Dermis lymphatic vessel endothelial cell (primary cell): ENCODE measurements around the gene ABCC1. TPM values are rescaled to one million over a fixed set of nuclear protein-coding genes. Genes with fewer than 3 reads are reported as not detected.

Source experiments
- total RNA-seq: library from RNA; depleted of rRNA; stranded (reverse); fragments of >200 nt; gene quantifications from 2 replicates; pipeline ENCODE4 v1.2.1, GENCODE V29; 2014

ABCC1 gene
- 17.8 and 23.7 TPM in 2 replicates for total RNA-seq

DNA sequence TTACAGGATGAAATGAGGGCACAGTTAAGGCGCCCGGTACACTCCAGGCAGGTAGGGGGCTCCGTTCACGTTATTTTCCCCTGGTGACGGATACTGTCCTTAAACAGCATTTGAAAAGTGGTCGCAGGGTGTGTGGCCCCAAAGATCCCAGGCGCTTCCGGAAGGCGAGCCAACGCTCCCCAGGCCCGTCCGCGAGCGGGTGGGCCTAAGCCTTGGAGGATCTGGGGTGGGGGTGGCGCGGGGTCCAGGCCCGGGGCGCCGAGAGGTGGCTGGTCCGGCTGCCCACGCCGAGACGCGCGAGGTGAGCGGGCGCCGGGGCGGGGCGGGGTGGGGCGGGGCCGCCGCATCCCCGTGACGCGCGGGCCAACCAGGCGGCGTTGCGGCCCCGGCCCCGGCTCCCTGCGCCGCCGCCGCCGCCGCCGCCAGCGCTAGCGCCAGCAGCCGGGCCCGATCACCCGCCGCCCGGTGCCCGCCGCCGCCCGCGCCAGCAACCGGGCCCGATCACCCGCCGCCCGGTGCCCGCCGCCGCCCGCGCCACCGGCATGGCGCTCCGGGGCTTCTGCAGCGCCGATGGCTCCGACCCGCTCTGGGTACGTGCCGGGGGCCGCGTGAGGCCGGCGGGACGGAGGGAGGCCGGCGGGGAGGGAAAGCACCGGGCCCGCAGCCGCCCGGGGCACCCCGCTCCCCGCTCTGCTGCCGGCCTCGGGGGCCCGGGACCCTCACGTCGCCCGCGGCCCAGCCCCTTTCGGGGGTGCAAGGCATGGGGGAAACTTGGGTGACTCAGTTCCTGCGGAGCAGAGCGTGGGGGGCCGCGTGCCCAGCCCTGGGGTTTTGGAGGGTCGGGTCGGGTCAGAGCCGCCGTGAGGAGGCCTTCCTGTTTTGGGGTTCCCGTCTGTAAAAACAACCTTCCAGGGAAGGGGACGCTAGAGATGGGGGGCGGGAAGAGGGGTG lies at the start of gene ABCC1:
Gene ABCC1 (plus strand): TSS at position 407 of the 951 bp plus-strand sequence. CDS start 136 bp downstream, at position 543.

Other genes with a start within 250 kb of the ABCC1 start
- under 0.01 TPM in 1 of 2 replicates, not detected in the other for gene MYH11, start 92.6 kb upstream of the ABCC1 start, total RNA-seq
- 19.3 and 22.8 TPM in 2 replicates for gene CEP20, start 61.0 kb upstream of the ABCC1 start, total RNA-seq